Measurements from ENCODE around the gene PLA2G7.
"Not testable (repeated sequence)": the region's sequence is repeated elsewhere in the genome, so short reads cannot be mapped to it uniquely, and the experiment has no call there.

PLA2G7 gene

DNA sequence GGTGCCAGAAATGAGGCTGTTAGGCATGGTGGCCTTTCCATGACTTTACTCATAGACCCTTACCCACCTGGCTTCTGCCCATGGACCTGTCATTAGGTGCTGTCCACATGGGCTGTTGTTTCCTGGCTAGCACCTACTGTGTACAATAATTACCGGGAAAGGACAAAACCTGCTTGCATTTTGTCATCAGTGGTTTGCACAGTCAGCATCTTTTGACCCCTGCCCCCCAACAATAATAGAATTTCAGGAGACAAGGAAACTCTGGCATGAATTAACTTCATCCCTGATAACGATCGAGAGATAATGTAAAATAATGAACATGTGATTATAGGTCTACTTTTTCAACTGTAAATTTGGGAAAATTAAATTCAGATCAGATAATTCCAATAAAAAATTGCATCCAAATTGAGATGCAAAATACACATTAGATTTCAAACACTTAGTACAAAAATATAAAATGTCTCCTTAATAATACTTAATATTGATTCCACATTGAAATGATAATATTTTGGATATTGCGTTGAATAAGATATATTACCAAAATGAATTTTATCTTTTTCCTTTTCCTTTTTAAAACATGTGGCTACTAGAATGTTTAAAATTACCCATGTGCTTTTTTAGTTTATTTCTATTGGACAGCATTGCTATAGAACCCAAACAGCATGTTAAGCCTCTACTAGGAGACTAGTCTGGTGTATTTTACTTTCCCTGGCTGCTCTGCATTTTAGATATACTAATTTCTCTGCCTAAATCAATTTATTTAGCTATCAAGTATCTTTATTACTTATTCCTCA, 24.0 kb upstream of the PLA2G7 start:
- no peak overlapping the region for H3K27ac Mint-ChIP-seq
- ATAC-seq (ENCODE audit: low read depth) (no peak), DNase-seq (ENCODE audit: low spot score in 2 of 2) (no peak)
- peaks cover 2% of the 10 kb centered on the region for H3K36me3 Mint-ChIP-seq
- no peaks in the 10 kb centered on the region for H3K4me1 Mint-ChIP-seq
- H3K27me3 Mint-ChIP-seq = peaks cover 3% of the 10 kb centered on the region
- H3K4me3 Mint-ChIP-seq = no peak overlapping the region
- H3K9me3 Mint-ChIP-seq = no peaks in the 10 kb centered on the region

- H3K9me3 Mint-ChIP-seq = no peaks in the 10 kb centered on the region
- no peak overlapping the region for H3K27ac Mint-ChIP-seq
- DNase-seq (ENCODE audit: low spot score in 2 of 2) = no peak
Measured at GRCh38 chr6:46757214-46757596, 22.0 kb upstream of the PLA2G7 start.

GRCh38 chr6:46756469-46757213, 21.5 kb upstream of the PLA2G7 start:
- H3K4me1 Mint-ChIP-seq = no peaks in the 10 kb centered on the region
- H3K4me3 Mint-ChIP-seq = no peak overlapping the region
- ATAC-seq (ENCODE audit: low read depth) (no peak), DNase-seq (ENCODE audit: low spot score in 2 of 2) (no peak)
- no peaks in the 10 kb centered on the region for H3K36me3 Mint-ChIP-seq
- peaks cover 3% of the 10 kb centered on the region for H3K27me3 Mint-ChIP-seq
- H3K9me3 Mint-ChIP-seq = no peaks in the 10 kb centered on the region
- no peak overlapping the region for H3K27ac Mint-ChIP-seq

More at GRCh38 chr6:46757214-46757596, 22.0 kb upstream of the PLA2G7 start:
- no peak overlapping the region for H3K4me3 Mint-ChIP-seq
- H3K4me1 Mint-ChIP-seq = no peaks in the 10 kb centered on the region
- no peaks in the 10 kb centered on the region for H3K36me3 Mint-ChIP-seq
- ATAC-seq (ENCODE audit: low read depth) = no peak
- peaks cover 3% of the 10 kb centered on the region for H3K27me3 Mint-ChIP-seq

DNA sequence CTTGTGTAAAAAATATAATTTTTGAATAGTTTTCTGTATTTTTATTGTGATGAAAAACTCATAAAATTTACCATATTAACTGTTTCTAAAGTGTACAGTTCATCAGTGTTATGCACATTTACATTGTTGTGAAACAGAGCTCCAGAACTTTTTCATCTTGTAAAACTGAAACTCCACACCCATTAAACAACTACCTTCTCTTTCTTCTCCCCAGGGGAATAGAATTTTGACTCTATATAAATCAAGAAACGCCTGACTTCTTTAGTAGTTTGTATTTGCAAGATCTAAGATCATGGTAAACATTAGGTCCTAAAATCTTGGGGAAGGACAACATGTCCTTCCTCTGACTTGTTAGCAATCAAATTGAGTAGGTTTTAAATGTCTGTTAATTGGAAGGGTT, 20.7 kb upstream of the PLA2G7 start:
- no peaks in the 10 kb centered on the region for H3K4me1 Mint-ChIP-seq
- no peak for ATAC-seq (ENCODE audit: low read depth)
- H3K27ac Mint-ChIP-seq = no peak overlapping the region
- no peak overlapping the region for H3K4me3 Mint-ChIP-seq
- no peaks in the 10 kb centered on the region for H3K36me3 Mint-ChIP-seq
- no peaks in the 10 kb centered on the region for H3K9me3 Mint-ChIP-seq
- H3K27me3 Mint-ChIP-seq = peaks cover 5% of the 10 kb centered on the region
- no peak for DNase-seq (ENCODE audit: low spot score in 2 of 2)

DNA sequence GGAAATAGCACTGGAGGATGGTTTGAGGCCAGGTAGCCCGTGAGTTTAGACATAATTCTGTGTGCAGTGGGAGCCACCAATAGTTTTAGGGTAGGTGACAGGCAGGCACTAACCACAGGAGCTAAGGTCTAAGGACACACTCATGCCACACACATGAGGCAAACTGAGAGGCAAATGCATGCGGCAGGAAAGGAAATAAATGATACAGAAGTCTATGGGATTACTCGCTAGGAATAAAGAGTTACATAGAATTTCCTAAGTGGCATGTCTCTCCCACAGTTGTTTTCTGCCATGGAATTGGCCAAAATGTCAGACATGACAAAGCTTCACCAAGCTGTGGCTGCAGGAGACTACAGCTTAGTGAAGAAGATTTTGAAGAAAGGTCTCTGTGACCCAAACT, 16.5 kb upstream of the PLA2G7 start:
- ATAC-seq (ENCODE audit: low read depth) = no peak
- no peaks in the 10 kb centered on the region for H3K9me3 Mint-ChIP-seq
- no peak overlapping the region for H3K4me3 Mint-ChIP-seq
- H3K27me3 Mint-ChIP-seq = peaks cover 2% of the 10 kb centered on the region
- no peak for DNase-seq (ENCODE audit: low spot score in 2 of 2)
- no peaks in the 10 kb centered on the region for H3K36me3 Mint-ChIP-seq
- H3K4me1 Mint-ChIP-seq = no peaks in the 10 kb centered on the region
- no peak overlapping the region for H3K27ac Mint-ChIP-seq

DNA sequence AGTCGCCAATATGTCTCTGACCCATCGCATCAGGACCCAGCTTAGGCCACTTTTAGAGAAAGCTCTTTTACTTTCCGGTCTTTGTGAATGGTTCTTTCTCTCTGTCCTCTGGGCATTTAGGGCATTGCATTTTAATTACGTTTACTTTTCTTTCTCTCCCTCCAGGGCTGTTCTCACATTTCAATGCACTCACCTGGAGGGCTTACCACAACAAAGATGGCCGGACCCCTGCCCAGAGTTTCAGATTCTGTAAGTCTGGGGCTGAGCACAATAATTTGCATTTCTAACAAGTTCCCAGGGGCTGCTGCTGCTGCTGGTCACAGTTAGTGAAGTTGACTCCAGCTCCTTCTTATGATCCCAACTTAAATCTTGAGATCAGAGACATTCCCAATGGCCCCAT, 14.6 kb upstream of the PLA2G7 start:
- ATAC-seq (ENCODE audit: low read depth) (no peak), DNase-seq (ENCODE audit: low spot score in 2 of 2) (no peak)
- H3K9me3 Mint-ChIP-seq = peaks cover 2% of the 10 kb centered on the region
- H3K27me3 Mint-ChIP-seq = peaks cover 8% of the 10 kb centered on the region
- no peaks in the 10 kb centered on the region for H3K4me1 Mint-ChIP-seq
- no peaks in the 10 kb centered on the region for H3K36me3 Mint-ChIP-seq
- H3K27ac Mint-ChIP-seq = no peak overlapping the region
- no peak overlapping the region for H3K4me3 Mint-ChIP-seq

DNA sequence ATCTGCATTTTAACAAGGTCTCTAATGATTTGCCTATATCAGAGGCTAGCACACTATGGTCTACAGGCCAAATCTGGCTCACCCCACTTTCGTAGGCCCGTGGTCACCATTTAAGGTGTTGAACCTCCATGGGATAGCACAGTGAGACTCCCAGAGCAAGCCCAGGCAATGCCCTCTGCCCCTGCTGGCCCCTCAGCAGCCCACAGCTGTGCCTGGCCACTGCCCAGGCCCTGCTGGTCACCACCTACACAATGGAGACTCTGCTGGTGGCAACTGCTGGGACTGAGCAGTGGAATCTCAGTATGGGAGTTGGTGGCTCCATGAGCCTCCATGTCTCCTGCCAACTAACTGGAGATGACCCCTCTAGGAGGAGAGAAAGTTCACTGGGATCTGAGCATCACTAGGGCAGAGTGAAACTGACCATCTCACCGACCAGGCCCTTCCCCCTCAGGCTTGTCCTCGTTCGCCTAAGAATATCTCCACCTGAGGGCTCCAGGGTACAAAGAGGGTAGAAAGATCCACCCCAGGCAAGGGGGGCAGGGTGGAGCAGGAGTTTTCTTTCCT, 13.8 kb upstream of the PLA2G7 start:
- H3K36me3 Mint-ChIP-seq = no peaks in the 10 kb centered on the region
- no peak for ATAC-seq (ENCODE audit: low read depth)
- peaks cover 2% of the 10 kb centered on the region for H3K9me3 Mint-ChIP-seq
- no peaks in the 10 kb centered on the region for H3K4me1 Mint-ChIP-seq
- DNase-seq (ENCODE audit: low spot score in 2 of 2) = no peak
- no peak overlapping the region for H3K4me3 Mint-ChIP-seq
- peaks cover 8% of the 10 kb centered on the region for H3K27me3 Mint-ChIP-seq
- H3K27ac Mint-ChIP-seq = no peak overlapping the region

DNA sequence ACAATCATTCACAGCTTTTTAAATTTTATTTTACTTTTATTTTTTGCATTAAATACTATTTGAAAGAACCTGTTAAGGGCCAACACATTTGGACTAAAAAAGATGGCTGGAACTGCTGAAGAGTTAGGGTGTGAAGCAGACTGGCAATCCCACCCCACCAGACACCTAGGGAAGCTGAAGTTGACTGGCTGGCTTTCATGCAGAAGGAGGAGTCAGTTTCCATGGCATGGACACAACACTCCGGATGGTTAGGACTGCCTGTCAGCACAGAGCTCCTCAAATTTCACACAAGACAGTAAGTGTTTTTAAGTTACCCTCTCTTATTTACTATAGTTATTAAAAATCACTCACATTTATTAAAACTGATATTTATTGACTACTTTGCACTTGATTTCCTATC, 11.5 kb upstream of the PLA2G7 start, which contains the start of gene ANKRD66:
Gene ANKRD66, plus strand, starts transcription at position 238 of the 400 bp plus-strand sequence. CDS start 5,016 bp downstream, outside the sequence.
- Mint-ChIP-seq H3K4me3 (no peak within 1 kb of the TSS), H3K36me3 (no peaks in the 10 kb centered on the region), H3K9me3 (peaks cover 2% of the 10 kb centered on the region), H3K27ac (no peak within 1 kb of the TSS), H3K27me3 (peaks cover 8% of the 10 kb centered on the region), H3K4me1 (no peaks in the 10 kb centered on the region)
- ATAC-seq (ENCODE audit: low read depth) (no peak), DNase-seq (ENCODE audit: low spot score in 2 of 2) (no peak)

- Mint-ChIP-seq H3K27ac (no peak overlapping the region), H3K36me3 (no peaks in the 10 kb centered on the region), H3K4me1 (no peaks in the 10 kb centered on the region), H3K4me3 (no peak overlapping the region), H3K9me3 (peaks cover 2% of the 10 kb centered on the region), H3K27me3 (peaks cover 6% of the 10 kb centered on the region)
- no peak for ATAC-seq (ENCODE audit: low read depth)
- DNase-seq (ENCODE audit: low spot score in 2 of 2) = no peak
Measured at GRCh38 chr6:46745973-46746372, 10.8 kb upstream of the PLA2G7 start.

DNA sequence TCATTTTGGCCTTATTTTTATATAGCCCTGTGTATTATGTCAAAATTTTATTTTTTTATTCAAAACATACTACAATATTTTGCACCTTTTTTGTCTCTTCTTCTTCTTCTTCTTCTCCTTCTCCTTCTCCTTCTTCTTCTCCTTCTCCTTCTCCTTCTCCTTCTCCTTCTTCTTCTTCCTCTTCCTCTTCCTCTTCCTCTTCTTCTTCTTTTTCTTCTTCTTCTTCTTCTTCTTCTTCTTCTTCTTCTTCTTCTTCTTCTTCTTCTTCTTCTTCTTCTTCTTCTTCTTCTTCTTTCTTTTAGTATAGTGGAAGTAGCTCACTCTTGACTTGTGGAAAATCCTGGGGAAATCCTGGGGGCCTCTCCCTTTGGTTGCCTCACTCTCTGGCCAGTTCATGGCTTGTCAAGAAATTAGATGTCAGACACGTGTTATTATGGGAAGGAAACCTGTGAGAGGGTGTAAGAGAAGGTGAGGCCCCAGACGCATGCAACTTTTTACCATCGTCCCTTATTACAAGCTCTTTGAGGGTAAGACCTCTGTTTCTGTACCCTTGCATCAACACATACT, 9.1 kb upstream of the PLA2G7 start:
- not testable (repeated sequence) for H3K4me1 Mint-ChIP-seq

GRCh38 chr6:46743425-46744158, 8.4 kb upstream of the PLA2G7 start:
- H3K9me3 Mint-ChIP-seq = peaks cover 2% of the 10 kb centered on the region
- H3K4me3 Mint-ChIP-seq = no peak overlapping the region
- no peaks in the 10 kb centered on the region for H3K4me1 Mint-ChIP-seq
- no peak overlapping the region for H3K27ac Mint-ChIP-seq
- H3K36me3 Mint-ChIP-seq = no peaks in the 10 kb centered on the region
- ATAC-seq (ENCODE audit: low read depth) (no peak), DNase-seq (ENCODE audit: low spot score in 2 of 2) (no peak)
- peaks cover 6% of the 10 kb centered on the region for H3K27me3 Mint-ChIP-seq

More for the DNA sequence above, 9.1 kb upstream of the PLA2G7 start:
- not testable (repeated sequence) for H3K27me3 Mint-ChIP-seq; H3K27ac Mint-ChIP-seq; H3K4me3 Mint-ChIP-seq; DNase-seq (ENCODE audit: low spot score in 2 of 2); ATAC-seq (ENCODE audit: low read depth); H3K9me3 Mint-ChIP-seq; H3K36me3 Mint-ChIP-seq

DNA sequence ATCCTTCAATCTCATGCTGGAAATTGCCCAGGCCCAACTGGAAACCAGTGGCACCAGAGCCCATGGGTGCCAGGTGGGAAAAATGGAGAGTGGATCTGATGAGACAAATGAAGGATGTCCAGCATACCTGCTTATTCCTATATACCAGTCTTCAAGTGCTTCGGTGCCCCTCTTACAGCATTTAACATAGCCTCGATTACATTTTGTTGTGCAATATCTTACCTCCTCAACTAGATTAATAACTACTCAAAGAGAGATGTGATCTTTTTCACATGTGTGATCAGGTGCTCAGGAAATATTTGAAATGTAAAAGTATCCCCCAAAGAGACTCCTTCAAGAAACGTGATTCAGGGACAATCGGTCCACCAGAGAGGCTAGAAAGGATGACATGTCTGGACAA, 6.7 kb upstream of the PLA2G7 start:
- Mint-ChIP-seq H3K4me1 (no peaks in the 10 kb centered on the region), H3K27me3 (peaks cover 12% of the 10 kb centered on the region), H3K9me3 (peaks cover 2% of the 10 kb centered on the region), H3K36me3 (no peaks in the 10 kb centered on the region), H3K4me3 (no peak overlapping the region), H3K27ac (no peak overlapping the region)
- ATAC-seq (ENCODE audit: low read depth) (no peak), DNase-seq (ENCODE audit: low spot score in 2 of 2) (no peak)

DNA sequence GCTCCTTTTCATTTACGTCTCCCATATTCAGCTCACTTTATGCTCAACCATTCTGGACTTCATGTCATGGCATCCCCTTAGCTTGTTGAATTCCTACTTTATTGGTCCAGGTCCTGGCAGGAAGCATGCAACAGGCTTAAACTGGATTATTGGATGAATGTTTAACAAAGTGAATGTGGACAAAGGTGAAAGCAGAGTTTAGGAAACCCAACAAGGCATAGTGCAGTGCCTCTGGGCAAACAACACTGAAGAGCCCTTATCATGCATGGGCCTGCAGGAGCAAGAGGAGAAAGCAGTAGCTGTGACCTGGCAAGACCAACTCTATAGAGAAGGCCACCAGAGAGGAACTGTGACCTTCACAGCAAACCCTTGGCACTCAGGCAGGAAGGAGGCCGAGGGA, 6.3 kb upstream of the PLA2G7 start:
- no peak for ATAC-seq (ENCODE audit: low read depth)
- no peaks in the 10 kb centered on the region for H3K36me3 Mint-ChIP-seq
- no peak for DNase-seq (ENCODE audit: low spot score in 2 of 2)
- H3K4me1 Mint-ChIP-seq = no peaks in the 10 kb centered on the region
- H3K27me3 Mint-ChIP-seq = peaks cover 12% of the 10 kb centered on the region
- H3K9me3 Mint-ChIP-seq = peaks cover 2% of the 10 kb centered on the region
- no peak overlapping the region for H3K27ac Mint-ChIP-seq
- H3K4me3 Mint-ChIP-seq = no peak overlapping the region

Data from memory B cell (primary cell).